ENCODE results near the gene ENOX1. TPM values are rescaled to one million over a fixed set of nuclear protein-coding genes. Genes with fewer than 3 reads are reported as not detected.

ENOX1 gene
- total RNA-seq, 1 donor from 2014 or later = 0.79 TPM

GRCh38 chr13:43564952-43565351, 221.8 kb downstream of the ENOX1 start:
- FAIRE-seq = no peak
- H3K4me3 ChIP-seq (ENCODE audit: low read depth, low read length) = no peak overlapping the region
- TF ChIP-seq, protein P1, sequence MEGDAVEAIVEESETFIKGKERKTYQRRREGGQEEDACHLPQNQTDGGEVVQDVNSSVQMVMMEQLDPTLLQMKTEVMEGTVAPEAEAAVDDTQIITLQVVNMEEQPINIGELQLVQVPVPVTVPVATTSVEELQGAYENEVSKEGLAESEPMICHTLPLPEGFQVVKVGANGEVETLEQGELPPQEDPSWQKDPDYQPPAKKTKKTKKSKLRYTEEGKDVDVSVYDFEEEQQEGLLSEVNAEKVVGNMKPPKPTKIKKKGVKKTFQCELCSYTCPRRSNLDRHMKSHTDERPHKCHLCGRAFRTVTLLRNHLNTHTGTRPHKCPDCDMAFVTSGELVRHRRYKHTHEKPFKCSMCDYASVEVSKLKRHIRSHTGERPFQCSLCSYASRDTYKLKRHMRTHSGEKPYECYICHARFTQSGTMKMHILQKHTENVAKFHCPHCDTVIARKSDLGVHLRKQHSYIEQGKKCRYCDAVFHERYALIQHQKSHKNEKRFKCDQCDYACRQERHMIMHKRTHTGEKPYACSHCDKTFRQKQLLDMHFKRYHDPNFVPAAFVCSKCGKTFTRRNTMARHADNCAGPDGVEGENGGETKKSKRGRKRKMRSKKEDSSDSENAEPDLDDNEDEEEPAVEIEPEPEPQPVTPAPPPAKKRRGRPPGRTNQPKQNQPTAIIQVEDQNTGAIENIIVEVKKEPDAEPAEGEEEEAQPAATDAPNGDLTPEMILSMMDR (IDR thresholded peaks at IDR 0.05; ENCODE audit: insufficient read depth, low read length, severe bottlenecking) = no peak
- no peak for DNase-seq (ENCODE audit: low read depth)
- H3K36me3 ChIP-seq (ENCODE audit: control insufficient read depth, insufficient read depth, low read length) = no peaks in the 10 kb centered on the region
- peaks cover 1% of the 10 kb centered on the region for H3K27me3 ChIP-seq (ENCODE audit: control insufficient read depth, insufficient read depth, low read length)

DNA sequence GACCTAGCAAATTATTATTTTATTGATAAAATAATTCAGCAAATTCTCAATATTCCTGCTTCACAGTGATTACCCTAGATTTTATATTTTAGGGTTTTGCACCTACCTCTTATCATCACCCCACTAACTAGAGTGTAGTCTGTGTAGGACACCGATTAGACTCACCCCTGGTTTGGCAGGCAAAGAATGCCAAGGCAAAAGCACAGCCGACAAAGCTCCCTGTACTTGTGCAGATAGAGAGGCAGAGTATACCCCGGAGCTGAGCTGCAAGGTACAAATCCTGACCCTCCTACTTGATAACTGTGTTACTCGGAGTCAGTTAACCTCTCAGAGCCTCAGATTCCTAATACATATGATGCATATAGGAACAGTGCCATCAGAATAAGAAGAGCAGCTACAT, 225.7 kb downstream of the ENOX1 start:
- TF ChIP-seq, protein P1 (IDR thresholded peaks at IDR 0.05; ENCODE audit: insufficient read depth, low read length, severe bottlenecking) = no peak
- Histone ChIP-seq H3K4me3 (ENCODE audit: low read depth, low read length) (no peak overlapping the region), H3K36me3 (ENCODE audit: control insufficient read depth, insufficient read depth, low read length) (no peaks in the 10 kb centered on the region), H3K27me3 (ENCODE audit: control insufficient read depth, insufficient read depth, low read length) (no peaks in the 10 kb centered on the region)
- FAIRE-seq = no peak
- no peak for DNase-seq (ENCODE audit: low read depth)

DNA sequence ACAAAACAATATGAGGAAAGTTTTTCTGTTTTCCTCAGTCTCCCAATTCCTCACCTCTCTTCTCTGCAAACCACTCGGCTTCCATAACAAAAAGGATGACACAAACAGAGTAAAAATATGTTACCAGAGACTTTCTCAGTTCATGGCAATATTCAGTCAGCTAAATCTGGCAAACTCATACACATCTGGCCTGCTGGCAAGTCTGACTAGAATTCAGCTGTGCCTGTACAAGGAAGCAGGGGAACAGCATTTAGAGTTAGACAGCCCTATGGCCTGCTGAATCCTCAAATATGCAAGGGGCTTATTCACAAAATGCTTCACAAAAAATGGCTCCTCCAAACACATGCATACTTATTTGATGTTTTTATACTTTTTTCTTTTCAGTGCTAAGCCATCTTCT, 227.8 kb downstream of the ENOX1 start:
- no peak overlapping the region for H3K4me3 ChIP-seq (ENCODE audit: low read depth, low read length)
- FAIRE-seq (peak; percentile 7), DNase-seq (ENCODE audit: low read depth) (no peak)
- H3K27me3 ChIP-seq (ENCODE audit: control insufficient read depth, insufficient read depth, low read length) = no peaks in the 10 kb centered on the region
- no peaks in the 10 kb centered on the region for H3K36me3 ChIP-seq (ENCODE audit: control insufficient read depth, insufficient read depth, low read length)
- TF ChIP-seq, protein P1 (IDR thresholded peaks at IDR 0.05; ENCODE audit: insufficient read depth, low read length, severe bottlenecking) = no peak

DNA sequence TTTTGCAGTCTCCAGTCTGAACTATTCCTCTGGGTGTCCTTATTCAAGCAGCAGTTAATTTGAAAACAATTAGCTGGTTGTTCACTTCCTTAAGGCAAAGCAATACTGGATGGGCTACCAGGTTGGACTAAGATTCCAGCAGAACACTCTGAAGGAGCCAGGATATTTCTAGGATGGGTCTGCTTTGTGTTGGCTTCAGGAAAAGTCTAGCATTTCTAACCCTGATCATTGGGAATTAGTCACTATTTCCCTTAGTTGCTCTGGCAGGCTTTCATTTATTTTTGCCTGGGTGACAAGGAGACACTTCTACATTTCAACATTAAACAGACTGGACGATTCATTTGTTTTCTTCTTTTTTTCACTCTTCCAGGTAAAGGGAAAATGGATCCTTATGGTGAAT, 228.4 kb downstream of the ENOX1 start:
- DNase-seq (ENCODE audit: low read depth) = no peak
- H3K27me3 ChIP-seq (ENCODE audit: control insufficient read depth, insufficient read depth, low read length) = no peaks in the 10 kb centered on the region
- TF ChIP-seq, protein P1 (IDR thresholded peaks at IDR 0.05; ENCODE audit: insufficient read depth, low read length, severe bottlenecking) = no peak
- FAIRE-seq = no peak
- no peak overlapping the region for H3K4me3 ChIP-seq (ENCODE audit: low read depth, low read length)
- no peaks in the 10 kb centered on the region for H3K36me3 ChIP-seq (ENCODE audit: control insufficient read depth, insufficient read depth, low read length)

DNA sequence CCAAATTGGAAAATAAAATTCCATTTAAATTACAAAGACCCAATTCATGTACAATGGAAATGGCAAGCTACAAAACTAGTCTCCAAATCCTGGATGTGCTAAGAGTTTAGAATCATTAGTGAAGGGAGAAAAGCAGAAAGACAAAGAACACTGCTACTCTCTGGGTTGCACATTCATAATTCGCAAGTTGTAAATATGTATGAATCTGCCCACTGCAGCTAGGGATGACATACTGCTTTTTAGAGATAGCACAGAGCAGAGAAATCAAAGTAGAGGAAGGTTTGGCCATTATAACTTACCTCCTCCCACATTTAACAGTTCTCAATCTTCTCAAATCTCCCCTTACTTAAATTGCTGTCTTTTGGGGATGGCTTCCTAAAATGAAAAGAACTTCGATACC, 231.1 kb downstream of the ENOX1 start:
- Histone ChIP-seq H3K36me3 (ENCODE audit: control insufficient read depth, insufficient read depth, low read length) (no peaks in the 10 kb centered on the region), H3K27me3 (ENCODE audit: control insufficient read depth, insufficient read depth, low read length) (no peaks in the 10 kb centered on the region), H3K4me3 (ENCODE audit: low read depth, low read length) (no peak overlapping the region)
- FAIRE-seq (no peak), DNase-seq (ENCODE audit: low read depth) (no peak)
- TF ChIP-seq, protein P1 (IDR thresholded peaks at IDR 0.05; ENCODE audit: insufficient read depth, low read length, severe bottlenecking) = no peak

DNA sequence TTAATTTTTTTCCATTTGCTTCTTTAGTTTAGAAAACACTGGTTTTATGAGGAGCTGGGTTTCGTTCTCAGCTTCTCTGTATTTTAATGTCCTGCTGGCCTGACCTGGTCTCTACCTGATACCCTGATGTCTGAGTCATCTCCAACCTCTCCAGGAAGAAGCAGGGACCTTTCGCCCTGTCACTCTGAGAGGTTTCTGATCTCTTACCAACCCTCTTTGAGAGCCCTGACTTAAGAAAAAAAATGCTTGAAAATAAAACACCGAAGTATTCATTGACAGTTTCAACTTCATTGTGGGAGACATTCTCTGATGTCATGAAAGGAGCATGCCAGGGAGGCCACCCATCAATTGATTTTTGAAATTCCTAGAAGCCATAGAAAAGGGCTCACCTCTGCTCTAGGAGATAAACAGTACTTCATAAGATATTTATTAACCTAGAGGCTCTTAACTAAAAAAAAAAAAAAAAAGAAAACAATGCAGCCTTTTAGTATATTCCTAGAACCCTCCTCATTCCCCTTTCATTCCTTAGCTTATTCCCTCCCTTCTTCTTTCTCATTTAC, 234.8 kb downstream of the ENOX1 start:
- Histone ChIP-seq H3K27me3 (ENCODE audit: control insufficient read depth, insufficient read depth, low read length) (no peaks in the 10 kb centered on the region), H3K36me3 (ENCODE audit: control insufficient read depth, insufficient read depth, low read length) (no peaks in the 10 kb centered on the region), H3K4me3 (ENCODE audit: low read depth, low read length) (no peak overlapping the region)
- no peak for FAIRE-seq
- TF ChIP-seq, protein P1 (IDR thresholded peaks at IDR 0.05; ENCODE audit: insufficient read depth, low read length, severe bottlenecking) = no peak
- DNase-seq (ENCODE audit: low read depth) = no peak

Measured in bronchial epithelial cell (primary cell).